Measurements from ENCODE around the gene GPC6.

DNA sequence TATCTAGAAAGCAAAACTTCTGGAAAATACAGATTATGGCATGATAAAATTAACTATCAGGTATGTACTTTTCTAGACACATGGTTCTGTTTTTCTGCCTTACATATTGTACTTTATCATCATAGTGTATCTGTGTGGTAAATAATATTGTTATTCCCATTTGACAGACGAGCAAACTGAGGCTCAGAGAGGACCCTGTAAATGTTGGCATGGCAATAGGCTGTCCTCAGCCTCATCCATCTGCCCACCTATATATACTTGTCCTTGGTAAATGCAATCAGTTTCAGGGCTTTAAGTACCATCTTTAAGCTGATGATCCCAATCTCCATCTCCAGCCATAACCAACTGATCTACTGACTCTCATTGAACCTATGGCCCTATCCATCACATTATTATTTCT is 1074.9 kb downstream of the GPC6 start:
- TF ChIP-seq CTCF (IDR thresholded peaks at IDR 0.05) (no peak), POLR2AphosphoS5 (IDR thresholded peaks at IDR 0.05) (no peak)
